ENCODE results near the gene PRKAR2B.

- no peak for TF ChIP-seq POLR2A (IDR thresholded peaks at IDR 0.05; ENCODE audit: extremely low read depth, insufficient read length)
- TF ChIP-seq, protein P1, sequence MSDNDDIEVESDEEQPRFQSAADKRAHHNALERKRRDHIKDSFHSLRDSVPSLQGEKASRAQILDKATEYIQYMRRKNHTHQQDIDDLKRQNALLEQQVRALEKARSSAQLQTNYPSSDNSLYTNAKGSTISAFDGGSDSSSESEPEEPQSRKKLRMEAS (IDR thresholded peaks at IDR 0.05; ENCODE audit: low read depth, low read length) = no peak
Measured at GRCh38 chr7:106994833-106995232, 49.7 kb upstream of the PRKAR2B start.

Data from NB4 (cell line).